Measurements from ENCODE around the gene TMTC2.
"Not testable (repeated sequence)": the region's sequence is repeated elsewhere in the genome, so short reads cannot be mapped to it uniquely, and the experiment has no call there.

Gene TMTC2

GRCh38 chr12:83092129-83092528 is 405.4 kb downstream of the TMTC2 start:
- DNase-seq = no peak

- no peak for DNase-seq
Observed at GRCh38 chr12:83092606-83093005, 405.9 kb downstream of the TMTC2 start.

- DNase-seq = no peak
Observed at GRCh38 chr12:83093426-83093825, 406.7 kb downstream of the TMTC2 start.

GRCh38 chr12:83097643-83098342 is 411.1 kb downstream of the TMTC2 start:
- no peak for DNase-seq

GRCh38 chr12:83099436-83099835 is 412.7 kb downstream of the TMTC2 start:
- no peak for DNase-seq

GRCh38 chr12:83102499-83102898 is 415.8 kb downstream of the TMTC2 start:
- no peak for DNase-seq

- DNase-seq = no peak
Observed at GRCh38 chr12:83106873-83107272, 420.2 kb downstream of the TMTC2 start.

GRCh38 chr12:83110424-83110823 is 423.7 kb downstream of the TMTC2 start:
- DNase-seq = no peak

GRCh38 chr12:83113945-83114344 is 427.2 kb downstream of the TMTC2 start:
- no peak for DNase-seq

- DNase-seq = no peak
Observed at GRCh38 chr12:83114966-83115365, 428.3 kb downstream of the TMTC2 start.

- not testable (repeated sequence) for DNase-seq
Observed at GRCh38 chr12:83117926-83118325, 431.2 kb downstream of the TMTC2 start.

- no peak for DNase-seq
Observed at GRCh38 chr12:83121897-83122622, 435.4 kb downstream of the TMTC2 start.

- no peak for DNase-seq
Observed at GRCh38 chr12:83122623-83122934, 435.9 kb downstream of the TMTC2 start.

- no peak for DNase-seq
Observed at GRCh38 chr12:83123039-83123438, 436.3 kb downstream of the TMTC2 start.

- DNase-seq = no peak
Observed at GRCh38 chr12:83128540-83128939, 441.8 kb downstream of the TMTC2 start.

GRCh38 chr12:83130178-83130577 is 443.5 kb downstream of the TMTC2 start:
- DNase-seq = no peak

GRCh38 chr12:83132360-83132759 is 445.7 kb downstream of the TMTC2 start:
- DNase-seq = no peak

- no peak for DNase-seq
Observed at GRCh38 chr12:83136411-83136810, 449.7 kb downstream of the TMTC2 start.

- DNase-seq = no peak
Observed at GRCh38 chr12:83140135-83140534, 453.4 kb downstream of the TMTC2 start.

- no peak for DNase-seq
Observed at GRCh38 chr12:83141460-83141994, 454.8 kb downstream of the TMTC2 start.

GRCh38 chr12:83142914-83143313 is 456.2 kb downstream of the TMTC2 start:
- no peak for DNase-seq

- DNase-seq = no peak
Observed at GRCh38 chr12:83143950-83144349, 457.2 kb downstream of the TMTC2 start.

GRCh38 chr12:83145325-83145840 is 458.7 kb downstream of the TMTC2 start:
- no peak for DNase-seq

GRCh38 chr12:83147341-83147740 is 460.6 kb downstream of the TMTC2 start:
- DNase-seq = no peak

Measured in GDM1 (cell line).